Stimulated activated CD4-positive, alpha-beta T cell treated with anti-CD3 and anti-CD28 coated beads, TNF-alpha, amount 100 ng/mL, for 24 hours (primary cell): ENCODE data around the gene ERC2.

Experiments
- DNase-seq, 3 experiments: peaks; one replicate each; pipeline ENCODE4 v3.0.0-alpha.2; 2020; ENCODE audit warnings: low read depth in 3 of 3

ERC2 gene

GRCh38 chr3:56253941-56254665, 214.2 kb downstream of the ERC2 start:
- no peak for DNase-seq

- no peak for DNase-seq
These were observed 216.8 kb downstream of the ERC2 start for GRCh38 chr3:56251343-56251945.

GRCh38 chr3:56248021-56248420, 220.2 kb downstream of the ERC2 start:
- DNase-seq, result no peak

- no peak for DNase-seq
These were observed 230.0 kb downstream of the ERC2 start for GRCh38 chr3:56238299-56238698.

GRCh38 chr3:56233742-56234141, 234.5 kb downstream of the ERC2 start:
- DNase-seq, result no peak

- DNase-seq, result no peak
These were observed 239.0 kb downstream of the ERC2 start for GRCh38 chr3:56229311-56229710.

GRCh38 chr3:56222866-56223265, 245.4 kb downstream of the ERC2 start:
- DNase-seq, result no peak

GRCh38 chr3:56219894-56220805, 248.1 kb downstream of the ERC2 start:
- no peak for DNase-seq

GRCh38 chr3:56209982-56210751, 258.1 kb downstream of the ERC2 start:
- DNase-seq, result no peak

GRCh38 chr3:56207922-56208321, 260.3 kb downstream of the ERC2 start:
- no peak for DNase-seq

GRCh38 chr3:56205406-56205805, 262.9 kb downstream of the ERC2 start:
- no peak for DNase-seq

- DNase-seq, result no peak
These were observed 265.3 kb downstream of the ERC2 start for GRCh38 chr3:56202997-56203396.

- DNase-seq, result no peak
These were observed 266.9 kb downstream of the ERC2 start for GRCh38 chr3:56201407-56201806.

GRCh38 chr3:56200251-56200650, 268.0 kb downstream of the ERC2 start:
- no peak for DNase-seq

GRCh38 chr3:56197991-56198390, 270.3 kb downstream of the ERC2 start:
- DNase-seq, result no peak

- no peak for DNase-seq
These were observed 270.9 kb downstream of the ERC2 start for GRCh38 chr3:56197259-56197965.

GRCh38 chr3:56196700-56197099, 271.6 kb downstream of the ERC2 start:
- DNase-seq, result no peak

- no peak for DNase-seq
These were observed 274.7 kb downstream of the ERC2 start for GRCh38 chr3:56193519-56193918.

GRCh38 chr3:56192001-56192400, 276.3 kb downstream of the ERC2 start:
- no peak for DNase-seq

- no peak for DNase-seq
These were observed 277.4 kb downstream of the ERC2 start for GRCh38 chr3:56190771-56191305.

GRCh38 chr3:56190130-56190529, 278.1 kb downstream of the ERC2 start:
- no peak for DNase-seq
